ENCODE data around the gene BLOC1S3.

BLOC1S3 gene

DNA sequence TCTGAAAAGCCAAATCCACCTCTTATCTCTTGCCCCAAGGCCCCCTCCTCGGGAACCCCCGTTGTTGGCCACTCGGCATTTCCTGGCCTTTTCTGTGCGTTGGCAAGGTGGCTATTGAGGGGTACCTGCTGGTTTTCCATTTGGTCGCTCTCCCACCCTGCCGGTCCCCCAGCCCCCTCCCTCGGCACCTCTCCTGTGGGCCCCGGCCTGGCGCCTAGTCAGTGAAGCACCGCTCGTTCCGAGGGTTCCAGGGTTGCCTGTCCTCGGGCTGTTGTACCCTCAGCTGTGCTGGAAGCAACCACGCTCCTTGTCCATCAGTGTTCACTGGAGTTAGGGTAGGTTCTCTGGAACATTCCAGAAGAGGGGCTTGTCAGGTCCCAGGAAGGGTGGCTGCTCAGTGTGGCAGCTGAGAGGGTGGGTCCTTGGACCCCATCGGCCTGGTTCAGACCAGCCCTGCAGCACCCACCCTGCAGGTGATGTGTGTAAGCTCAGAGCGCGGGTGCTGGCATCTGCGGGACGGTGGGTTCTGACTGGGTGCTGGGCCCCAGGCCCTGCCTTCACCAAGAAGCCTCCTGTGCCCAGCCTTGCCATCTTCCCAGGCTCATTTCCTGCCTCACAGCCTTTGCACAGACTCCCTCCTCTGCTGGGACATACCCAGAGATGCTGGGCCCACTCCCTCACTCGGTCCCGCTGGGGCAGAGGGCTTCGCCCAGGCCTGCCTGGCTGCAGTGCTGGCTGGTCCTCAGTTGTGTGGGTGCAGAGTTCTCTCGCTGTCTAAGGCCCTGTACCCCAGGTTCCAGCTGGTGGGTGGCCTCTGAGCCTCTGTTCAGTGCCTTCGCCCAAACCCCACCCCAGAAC, 39.1 kb upstream of the BLOC1S3 start:
- no peak overlapping the region for H3K27ac ChIP-seq (ENCODE audit: low read depth, low read length)
- no peak overlapping the region for H2AFZ ChIP-seq (ENCODE audit: low read depth, low read length, severe bottlenecking)
- TF ChIP-seq, protein P1, sequence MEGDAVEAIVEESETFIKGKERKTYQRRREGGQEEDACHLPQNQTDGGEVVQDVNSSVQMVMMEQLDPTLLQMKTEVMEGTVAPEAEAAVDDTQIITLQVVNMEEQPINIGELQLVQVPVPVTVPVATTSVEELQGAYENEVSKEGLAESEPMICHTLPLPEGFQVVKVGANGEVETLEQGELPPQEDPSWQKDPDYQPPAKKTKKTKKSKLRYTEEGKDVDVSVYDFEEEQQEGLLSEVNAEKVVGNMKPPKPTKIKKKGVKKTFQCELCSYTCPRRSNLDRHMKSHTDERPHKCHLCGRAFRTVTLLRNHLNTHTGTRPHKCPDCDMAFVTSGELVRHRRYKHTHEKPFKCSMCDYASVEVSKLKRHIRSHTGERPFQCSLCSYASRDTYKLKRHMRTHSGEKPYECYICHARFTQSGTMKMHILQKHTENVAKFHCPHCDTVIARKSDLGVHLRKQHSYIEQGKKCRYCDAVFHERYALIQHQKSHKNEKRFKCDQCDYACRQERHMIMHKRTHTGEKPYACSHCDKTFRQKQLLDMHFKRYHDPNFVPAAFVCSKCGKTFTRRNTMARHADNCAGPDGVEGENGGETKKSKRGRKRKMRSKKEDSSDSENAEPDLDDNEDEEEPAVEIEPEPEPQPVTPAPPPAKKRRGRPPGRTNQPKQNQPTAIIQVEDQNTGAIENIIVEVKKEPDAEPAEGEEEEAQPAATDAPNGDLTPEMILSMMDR (IDR thresholded peaks at IDR 0.05; ENCODE audit: insufficient read depth, low read length, poor library complexity, severe bottlenecking) = no peak
- TF ChIP-seq EZH2phosphoT487 (conservative IDR thresholded peaks at IDR 0.05; ENCODE audit: low read length) = no peak
- no peaks in the 10 kb centered on the region for H3K9me2 ChIP-seq (replicated peaks; ENCODE audit: insufficient read depth, low read length)
- H3K79me2 ChIP-seq (ENCODE audit: insufficient read depth, low read length) = peaks cover 4% of the 10 kb centered on the region; the same call in 1 of the 2 replicates
- H3K4me2 ChIP-seq (ENCODE audit: low read depth, low read length, poor library complexity, severe bottlenecking) = no peak overlapping the region
- no peak overlapping the region for H3K4me3 ChIP-seq (ENCODE audit: insufficient read depth, low read length, poor library complexity, severe bottlenecking)
- no peak overlapping the region for H3K9ac ChIP-seq (ENCODE audit: low read length)
- H4K20me1 ChIP-seq (ENCODE audit: low read depth, low read length) = no peaks in the 10 kb centered on the region
- H3F3A ChIP-seq (ENCODE audit: insufficient read depth) = no peaks in the 10 kb centered on the region
- H3K36me3 ChIP-seq (ENCODE audit: low read length) = no peaks in the 10 kb centered on the region
- no peaks in the 10 kb centered on the region for H3K9me3 ChIP-seq (ENCODE audit: insufficient read depth, low read length)
- H3K27me3 ChIP-seq (ENCODE audit: low read length) = no peaks in the 10 kb centered on the region

DNA sequence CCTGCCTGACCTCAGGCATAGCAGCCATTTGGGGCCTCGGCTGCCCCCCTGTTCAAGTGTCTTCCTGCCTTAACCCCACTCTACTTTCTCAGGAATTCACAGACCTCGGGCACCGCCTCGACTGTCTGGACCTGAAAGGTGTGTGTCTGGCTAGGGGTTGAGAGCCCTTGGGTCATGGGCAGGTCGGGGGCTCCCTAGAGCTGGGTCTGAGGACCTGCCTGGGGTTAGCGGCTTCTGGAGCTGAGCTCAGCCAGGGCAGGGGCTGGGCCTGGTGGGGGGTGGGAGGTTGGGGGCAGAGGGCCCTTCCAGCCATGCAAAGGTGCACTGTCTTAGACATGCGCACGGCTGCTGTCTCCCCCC, 38.5 kb upstream of the BLOC1S3 start:
- H3K9me2 ChIP-seq (replicated peaks; ENCODE audit: insufficient read depth, low read length) = no peaks in the 10 kb centered on the region
- no peak overlapping the region for H3K9ac ChIP-seq (ENCODE audit: low read length)
- TF ChIP-seq, protein P1 (IDR thresholded peaks at IDR 0.05; ENCODE audit: insufficient read depth, low read length, poor library complexity, severe bottlenecking) = no peak
- TF ChIP-seq EZH2phosphoT487 (conservative IDR thresholded peaks at IDR 0.05; ENCODE audit: low read length) = no peak
- H2AFZ ChIP-seq (ENCODE audit: low read depth, low read length, severe bottlenecking) = no peak overlapping the region
- peaks cover 4% of the 10 kb centered on the region; the same call in 1 of the 2 replicates for H3K79me2 ChIP-seq (ENCODE audit: insufficient read depth, low read length)
- H4K20me1 ChIP-seq (ENCODE audit: low read depth, low read length) = no peaks in the 10 kb centered on the region
- no peak overlapping the region for H3K4me2 ChIP-seq (ENCODE audit: low read depth, low read length, poor library complexity, severe bottlenecking)
- H3F3A ChIP-seq (ENCODE audit: insufficient read depth) = no peaks in the 10 kb centered on the region
- H3K27me3 ChIP-seq (ENCODE audit: low read length) = no peaks in the 10 kb centered on the region
- H3K36me3 ChIP-seq (ENCODE audit: low read length) = no peaks in the 10 kb centered on the region
- no peaks in the 10 kb centered on the region for H3K9me3 ChIP-seq (ENCODE audit: insufficient read depth, low read length)
- H3K4me3 ChIP-seq (ENCODE audit: insufficient read depth, low read length, poor library complexity, severe bottlenecking) = no peak overlapping the region
- no peak overlapping the region for H3K27ac ChIP-seq (ENCODE audit: low read depth, low read length)

DNA sequence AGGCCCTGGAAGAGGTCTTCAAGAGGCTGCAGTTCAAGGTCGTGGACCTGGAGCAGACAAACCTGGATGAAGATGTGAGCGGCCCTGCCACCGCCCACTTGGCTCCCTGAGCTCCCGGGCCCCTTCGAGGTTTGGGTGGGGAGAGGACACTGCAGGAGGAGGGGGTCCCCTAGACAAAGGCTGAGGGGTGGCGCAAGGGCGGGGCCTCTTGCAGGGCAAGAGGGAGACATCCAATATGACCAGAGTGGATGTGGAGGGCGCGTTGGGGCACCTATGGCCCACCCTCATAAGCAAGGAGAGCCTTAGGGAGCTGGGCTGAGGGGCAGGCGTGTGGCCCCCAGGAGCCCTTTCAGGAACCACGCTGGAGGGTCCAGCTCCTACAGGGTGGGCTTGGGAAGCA, 38.1 kb upstream of the BLOC1S3 start:
- TF ChIP-seq, protein P1 (IDR thresholded peaks at IDR 0.05; ENCODE audit: insufficient read depth, low read length, poor library complexity, severe bottlenecking) = no peak
- no peak for TF ChIP-seq EZH2phosphoT487 (conservative IDR thresholded peaks at IDR 0.05; ENCODE audit: low read length)
- Histone ChIP-seq H4K20me1 (ENCODE audit: low read depth, low read length) (no peaks in the 10 kb centered on the region), H2AFZ (ENCODE audit: low read depth, low read length, severe bottlenecking) (no peak overlapping the region)

More for the DNA sequence above, 38.1 kb upstream of the BLOC1S3 start:
- Histone ChIP-seq H3K9me2 (replicated peaks; ENCODE audit: insufficient read depth, low read length) (no peaks in the 10 kb centered on the region), H3K9me3 (ENCODE audit: insufficient read depth, low read length) (no peaks in the 10 kb centered on the region), H3K4me3 (ENCODE audit: insufficient read depth, low read length, poor library complexity, severe bottlenecking) (no peak overlapping the region), H3K36me3 (ENCODE audit: low read length) (no peaks in the 10 kb centered on the region), H3K27ac (ENCODE audit: low read depth, low read length) (no peak overlapping the region), H3K9ac (ENCODE audit: low read length) (no peak overlapping the region), H3K79me2 (ENCODE audit: insufficient read depth, low read length) (peaks cover 4% of the 10 kb centered on the region; the same call in 1 of the 2 replicates), H3K4me2 (ENCODE audit: low read depth, low read length, poor library complexity, severe bottlenecking) (no peak overlapping the region), H3F3A (ENCODE audit: insufficient read depth) (no peaks in the 10 kb centered on the region), H3K27me3 (ENCODE audit: low read length) (no peaks in the 10 kb centered on the region)

Measured in SU-DHL-6 (cell line).